Activated CD4-positive, alpha-beta memory T cell treated with anti-CD3 and anti-CD28 coated beads, Interleukin-2, amount 10 ng/mL, durations not matched to agents 7 days and 5 days (primary cell): Measurements from ENCODE around the gene CENPI. TPM values are rescaled to one million over a fixed set of nuclear protein-coding genes. Genes with fewer than 3 reads are reported as not detected.
A peak's percentile ranks its signal among the peaks of the same experiment; 100 is the strongest.
"Not testable (repeated sequence)": the region's sequence is repeated elsewhere in the genome, so short reads cannot be mapped to it uniquely, and the experiment has no call there.

ENCODE experiments used
- CTCF ChIA-PET: fragments of 350-600 bp; sonication (Branson Sonifier 250); formaldehyde crosslinking; loops from one replicate; lab custom pipeline; 2021; ENCODE audit warnings: antibody characterized with exemption, inconsistent platforms; lab: Charles Lee
- POLR2A ChIA-PET: fragments of 350-600 bp; sonication (Branson Sonifier 250); formaldehyde crosslinking; loops from one replicate; lab custom pipeline; 2021; ENCODE audit warnings: antibody characterized with exemption; lab: Charles Lee
- DNase-seq: peaks from one replicate; pipeline ENCODE4 v3.0.0-alpha.2; 2020
- H3K27ac Mint-ChIP-seq: one replicate; pipeline ENCODE4 v1.8.0; 2021; ENCODE audit warnings: mild to moderate bottlenecking, mixed read lengths
- H3K27me3 Mint-ChIP-seq: one replicate; pipeline ENCODE4 v1.8.0; 2021; ENCODE audit warnings: mixed read lengths
- H3K36me3 Mint-ChIP-seq: one replicate; pipeline ENCODE4 v1.8.0; 2021; ENCODE audit warnings: low read depth, mixed read lengths
- H3K4me1 Mint-ChIP-seq: one replicate; pipeline ENCODE4 v1.8.0; 2021; ENCODE audit warnings: mixed read lengths
- H3K4me3 Mint-ChIP-seq: one replicate; pipeline ENCODE4 v1.8.0; 2021; ENCODE audit warnings: mild to moderate bottlenecking, mixed read lengths
- H3K9me3 Mint-ChIP-seq: one replicate; pipeline ENCODE4 v1.8.0; 2021; ENCODE audit warnings: mixed read lengths
- total RNA-seq, 2 experiments: library from RNA; stranded (reverse); gene quantifications; one replicate each; pipeline ENCODE4 v1.2.3, GENCODE V29; 2021

The CENPI gene
- 10 to 100 TPM; 25.0 to 25.9 TPM for total RNA-seq

DNA sequence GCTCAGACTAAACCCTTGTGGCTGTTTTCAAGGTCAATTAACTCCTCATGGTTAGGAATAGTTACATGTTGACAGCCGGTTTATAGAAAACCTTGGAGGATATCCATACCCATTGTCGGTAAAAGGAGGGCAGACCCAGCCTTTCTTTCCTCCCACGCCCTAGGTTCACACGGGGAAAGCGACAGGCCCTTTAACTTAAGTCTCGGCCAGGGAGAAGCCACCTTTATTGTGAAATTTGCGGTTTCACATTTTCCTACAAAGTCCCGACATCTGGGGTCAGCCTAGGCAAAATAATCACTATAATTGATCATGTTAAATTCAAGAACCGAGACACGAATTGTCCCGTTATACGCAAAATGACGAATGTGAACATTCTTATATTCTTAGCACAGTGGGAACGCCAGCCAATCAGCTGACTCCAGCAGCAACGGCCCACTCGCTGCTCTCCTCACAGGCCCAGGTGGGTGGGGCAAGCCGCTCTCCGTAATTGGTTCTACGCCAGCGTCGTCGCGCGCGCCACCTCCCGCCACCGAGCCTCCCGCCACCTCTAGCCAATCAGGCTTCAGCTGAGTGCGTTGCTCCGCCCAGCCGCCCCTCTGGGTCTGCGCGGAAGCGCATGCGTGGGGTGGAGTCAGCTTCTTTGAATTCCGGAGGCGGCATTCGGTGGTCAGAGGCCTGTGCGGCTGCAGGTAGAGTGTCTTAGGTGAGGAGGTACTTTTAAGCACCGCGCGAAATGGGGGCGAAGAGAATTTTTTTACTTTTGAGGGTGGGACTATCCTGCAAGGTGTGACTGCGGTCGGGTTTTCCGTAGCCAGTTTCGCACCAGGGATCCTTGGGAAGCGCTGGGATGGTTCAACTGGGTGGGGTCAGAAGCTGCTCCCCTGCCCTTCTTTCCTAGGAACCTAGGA is at the start of gene CENPI:
TSS of gene CENPI (plus strand) at position 659 of the 908 bp plus-strand sequence. CDS start 2,867 bp downstream, outside the sequence.
- Mint-ChIP-seq H3K27me3 (no peaks in the 10 kb centered on the region), H3K9me3 (no peaks in the 10 kb centered on the region), H3K36me3 (peaks cover 27% of the 10 kb centered on the region), H3K27ac (peak within 1 kb of the TSS; percentile 77), H3K4me3 (peak within 1 kb of the TSS; percentile 93), H3K4me1 (peaks cover 40% of the 10 kb centered on the region)
- ChIA-PET POLR2A (interaction anchor here (0.6 to 1.9 kb wide), 6 partner anchors 14 to 269 kb away, joined by 3 to 12 read pairs (median 3); no protein-coding TSS in a partner anchor), CTCF (interaction anchor here (1.0 to 1.4 kb wide), 2 partner anchors 42 to 48 kb away, joined by 3 to 9 read pairs; no protein-coding TSS in a partner anchor)
- peak; percentile 93 for DNase-seq

DNA sequence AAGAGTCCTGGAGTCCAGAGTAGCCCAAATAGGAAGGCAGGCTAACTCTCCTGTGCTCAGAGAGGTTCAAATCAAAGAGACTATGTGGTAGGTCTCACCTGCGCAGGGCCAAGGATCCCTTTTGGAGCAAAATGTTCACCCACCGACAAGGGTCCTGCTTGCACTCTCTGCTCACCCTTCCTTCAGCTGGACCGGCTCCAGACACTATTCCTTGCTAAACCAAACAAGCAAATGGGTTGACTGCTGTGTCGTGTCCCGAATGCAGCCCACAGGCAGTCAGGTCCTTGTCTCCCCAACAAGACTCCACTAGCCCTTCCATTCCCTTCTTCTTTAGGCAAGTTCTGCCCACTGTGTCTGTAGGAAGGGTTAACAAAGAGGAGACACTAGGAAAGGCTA is 46.9 kb upstream of the CENPI start:
- peaks cover 12% of the 10 kb centered on the region for H3K36me3 Mint-ChIP-seq
- H3K4me3 Mint-ChIP-seq: peak overlapping the region; percentile 75
- H3K9me3 Mint-ChIP-seq: no peaks in the 10 kb centered on the region
- H3K27ac Mint-ChIP-seq: peak overlapping the region; percentile 92
- DNase-seq: no peak
- H3K4me1 Mint-ChIP-seq: peaks cover 20% of the 10 kb centered on the region
- no peaks in the 10 kb centered on the region for H3K27me3 Mint-ChIP-seq
- ChIA-PET CTCF (interaction anchor here (0.7 to 2.3 kb wide), 3 partner anchors 46 to 126 kb away, joined by 3 to 9 read pairs (median 4); partner anchors contain the start of gene CENPI), POLR2A (no interaction called here)

GRCh38 chrX:101051549-101052302 is 46.3 kb upstream of the CENPI start, which contains the start of gene TRMT2B:
TSS of gene TRMT2B (minus strand) at chrX:101052111. CDS start at chrX:101042289, 9,822 bp downstream.
- peak; percentile 84 for DNase-seq
- Mint-ChIP-seq H3K27me3 (no peaks in the 10 kb centered on the region), H3K36me3 (peaks cover 12% of the 10 kb centered on the region), H3K4me1 (peaks cover 24% of the 10 kb centered on the region), H3K9me3 (no peaks in the 10 kb centered on the region), H3K27ac (peak within 1 kb of the TSS; percentile 92), H3K4me3 (peak within 1 kb of the TSS; percentile 75)
- POLR2A ChIA-PET: no interaction called here
- CTCF ChIA-PET: no interaction called here

GRCh38 chrX:101056551-101056950 is 41.5 kb upstream of the CENPI start:
- Mint-ChIP-seq H3K27ac (peak overlapping the region; percentile 72), H3K4me1 (peaks cover 18% of the 10 kb centered on the region)
- H3K9me3 Mint-ChIP-seq, H3K4me3 Mint-ChIP-seq, H3K36me3 Mint-ChIP-seq, POLR2A ChIA-PET, H3K27me3 Mint-ChIP-seq, DNase-seq: not testable (repeated sequence)
- CTCF ChIA-PET: interaction anchor here (0.6 kb wide), 1 partner anchor 872 kb away, joined by 4 read pairs; no protein-coding TSS in a partner anchor

DNA sequence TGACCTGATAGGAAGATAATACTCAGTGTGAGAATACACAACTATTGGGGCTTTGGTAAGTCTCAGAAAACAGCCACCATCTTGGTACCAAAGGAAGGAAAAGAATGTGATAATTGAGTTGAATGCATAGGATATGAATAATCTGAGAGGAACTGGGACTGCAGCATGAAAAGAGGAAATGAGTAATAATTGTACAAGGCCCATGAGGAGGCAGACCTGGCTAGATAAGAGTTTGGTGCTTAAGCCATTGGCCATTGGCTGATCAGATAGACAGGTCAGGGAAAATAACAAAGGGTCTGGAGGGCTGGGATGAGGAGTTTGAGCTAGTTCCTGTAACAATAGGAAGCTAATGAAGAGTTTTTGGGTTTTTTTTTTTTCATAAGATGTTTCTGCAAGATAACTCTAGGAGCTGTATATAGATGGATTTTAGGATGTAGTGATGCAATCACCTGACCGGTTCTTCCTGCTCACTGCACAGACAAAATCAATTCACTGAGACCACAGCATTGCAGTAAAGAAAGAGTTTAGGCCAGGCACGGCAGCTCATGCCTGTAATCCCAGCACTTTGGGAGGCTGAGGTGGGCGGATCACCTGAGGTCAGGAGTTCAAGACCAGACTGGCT is 40.8 kb upstream of the CENPI start:
- H3K4me3 Mint-ChIP-seq: no peak overlapping the region
- POLR2A ChIA-PET: no interaction called here
- H3K9me3 Mint-ChIP-seq: no peaks in the 10 kb centered on the region
- H3K27me3 Mint-ChIP-seq: no peaks in the 10 kb centered on the region
- peak overlapping the region; percentile 72 for H3K27ac Mint-ChIP-seq
- H3K4me1 Mint-ChIP-seq: peaks cover 18% of the 10 kb centered on the region
- CTCF ChIA-PET: interaction anchor here (0.7 kb wide), 1 partner anchor 80 kb away, joined by 3 read pairs; no protein-coding TSS in a partner anchor
- no peak for DNase-seq
- no peaks in the 10 kb centered on the region for H3K36me3 Mint-ChIP-seq

- Mint-ChIP-seq H3K27ac (no peak overlapping the region), H3K4me3 (no peak overlapping the region), H3K36me3 (no peaks in the 10 kb centered on the region), H3K4me1 (peaks cover 8% of the 10 kb centered on the region), H3K9me3 (no peaks in the 10 kb centered on the region), H3K27me3 (no peaks in the 10 kb centered on the region)
- CTCF ChIA-PET: no interaction called here
- POLR2A ChIA-PET: no interaction called here
- DNase-seq: no peak
These were observed 35.8 kb upstream of the CENPI start for GRCh38 chrX:101062176-101062575.

DNA sequence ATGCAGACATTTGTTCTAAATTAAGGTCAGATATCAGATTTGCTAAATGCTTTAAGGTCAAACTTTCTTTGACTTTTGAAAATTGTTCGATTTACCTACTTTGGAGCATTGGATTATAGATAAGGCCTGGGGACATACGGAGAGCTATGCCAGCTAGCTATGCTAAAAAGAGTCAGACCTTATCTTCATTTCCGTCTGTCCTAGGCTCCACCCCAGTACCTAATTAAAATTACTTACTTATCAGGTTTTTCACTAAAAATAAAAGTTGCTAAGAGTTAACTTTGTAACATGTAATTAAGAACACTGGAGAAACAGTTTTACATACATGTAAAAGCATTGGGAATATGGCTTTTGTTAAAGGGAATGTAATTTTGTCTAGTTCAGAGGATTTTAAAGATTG is 26.4 kb upstream of the CENPI start:
- no peak for DNase-seq
- Mint-ChIP-seq H3K4me1 (no peaks in the 10 kb centered on the region), H3K9me3 (no peaks in the 10 kb centered on the region), H3K27me3 (no peaks in the 10 kb centered on the region), H3K4me3 (no peak overlapping the region), H3K36me3 (no peaks in the 10 kb centered on the region), H3K27ac (no peak overlapping the region)
- CTCF ChIA-PET: no interaction called here
- POLR2A ChIA-PET: no interaction called here

- no peak within 1 kb of the TSS for H3K4me3 Mint-ChIP-seq
- H3K36me3 Mint-ChIP-seq: no peaks in the 10 kb centered on the region
- no peak for DNase-seq
- H3K27me3 Mint-ChIP-seq: peaks cover 17% of the 10 kb centered on the region
- POLR2A ChIA-PET: interaction anchor here (1.6 kb wide), 1 partner anchor 19 kb away, joined by 6 read pairs; the partner anchor contains the start of gene CENPI
- CTCF ChIA-PET: no interaction called here
- H3K9me3 Mint-ChIP-seq: no peaks in the 10 kb centered on the region
- H3K4me1 Mint-ChIP-seq: no peaks in the 10 kb centered on the region
- no peak within 1 kb of the TSS for H3K27ac Mint-ChIP-seq
These were observed 19.0 kb upstream of the CENPI start, which contains the start of gene TMEM35A for GRCh38 chrX:101078716-101079598. TSS of gene TMEM35A (plus strand) at chrX:101078879. CDS start at chrX:101079003, 124 bp downstream.

DNA sequence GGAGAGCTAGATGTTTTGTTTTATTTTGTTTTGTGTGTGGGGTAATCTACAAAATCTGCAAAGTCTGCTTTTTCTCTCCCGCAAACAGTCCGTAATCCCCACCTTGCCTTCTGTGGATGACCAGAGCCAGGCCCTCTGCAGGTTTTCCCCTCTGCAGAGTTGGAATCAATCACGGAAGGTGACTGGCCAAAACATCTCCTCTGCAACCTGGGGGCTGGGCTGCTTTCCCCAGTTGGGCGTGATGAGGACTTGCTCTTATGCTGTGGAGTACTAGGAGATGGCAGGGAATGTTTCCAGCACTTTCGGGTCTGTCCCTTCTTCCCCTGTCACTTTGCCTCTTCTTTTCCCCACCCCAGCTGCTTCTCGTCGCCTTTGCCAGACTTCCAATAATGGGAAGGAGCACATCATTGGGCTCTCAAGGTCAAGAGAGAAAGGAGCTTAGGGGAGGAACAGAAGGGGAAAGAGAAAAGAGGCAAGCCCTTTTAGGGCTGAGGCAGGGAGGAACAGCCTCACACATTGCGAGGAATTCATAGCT is 18.2 kb upstream of the CENPI start:
- H3K4me1 Mint-ChIP-seq: no peaks in the 10 kb centered on the region
- ChIA-PET CTCF (no interaction called here), POLR2A (interaction anchor here (1.6 kb wide), 1 partner anchor 18 kb away, joined by 6 read pairs; the partner anchor contains the start of gene CENPI)
- DNase-seq: no peak
- H3K27ac Mint-ChIP-seq: no peak overlapping the region
- no peak overlapping the region for H3K4me3 Mint-ChIP-seq
- peaks cover 17% of the 10 kb centered on the region for H3K27me3 Mint-ChIP-seq
- H3K36me3 Mint-ChIP-seq: no peaks in the 10 kb centered on the region
- H3K9me3 Mint-ChIP-seq: no peaks in the 10 kb centered on the region

DNA sequence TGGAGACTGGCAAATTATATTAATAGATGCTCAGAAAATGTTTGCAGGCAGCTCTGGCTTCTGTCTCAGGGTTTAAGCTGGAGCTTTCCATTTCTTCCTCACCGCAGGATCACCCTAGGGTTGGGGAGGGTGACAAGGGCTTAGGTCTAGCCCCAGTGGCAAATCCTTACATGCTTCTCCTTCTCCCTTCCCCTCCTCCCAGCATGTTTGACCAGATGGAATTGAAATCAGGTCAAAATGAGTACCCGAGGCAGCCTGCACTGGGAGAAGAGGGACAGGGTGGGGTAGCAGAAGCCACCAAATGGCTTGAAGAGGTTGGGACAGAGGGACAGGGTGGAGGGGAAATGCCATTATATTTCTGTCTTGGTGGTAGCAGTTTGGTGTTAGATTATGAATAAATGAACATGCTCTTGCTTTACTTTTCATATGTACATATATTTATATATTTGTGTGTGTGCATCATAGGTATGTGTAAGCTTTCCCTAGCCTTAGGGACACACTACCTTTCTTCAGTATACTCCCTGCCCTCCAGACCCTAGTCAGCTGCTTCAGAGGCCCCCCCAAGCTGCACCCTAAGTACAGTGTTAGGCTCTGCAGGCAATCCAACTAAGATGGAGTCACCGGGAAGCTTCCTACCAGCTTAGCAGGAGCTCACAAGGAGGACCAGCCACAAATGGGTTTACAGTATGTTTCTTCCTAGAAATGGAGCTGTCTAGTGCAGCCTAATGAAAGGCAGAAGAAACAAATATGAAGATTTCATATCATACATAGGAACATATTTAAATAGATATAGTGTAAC is 17.5 kb upstream of the CENPI start:
- no peaks in the 10 kb centered on the region for H3K9me3 Mint-ChIP-seq
- no peak overlapping the region for H3K4me3 Mint-ChIP-seq
- H3K27me3 Mint-ChIP-seq: peaks cover 17% of the 10 kb centered on the region
- CTCF ChIA-PET: no interaction called here
- POLR2A ChIA-PET: interaction anchor here (1.6 kb wide), 1 partner anchor 17 kb away, joined by 6 read pairs; the partner anchor contains the start of gene CENPI
- no peak overlapping the region for H3K27ac Mint-ChIP-seq
- H3K36me3 Mint-ChIP-seq: no peaks in the 10 kb centered on the region
- no peaks in the 10 kb centered on the region for H3K4me1 Mint-ChIP-seq
- DNase-seq: no peak

DNA sequence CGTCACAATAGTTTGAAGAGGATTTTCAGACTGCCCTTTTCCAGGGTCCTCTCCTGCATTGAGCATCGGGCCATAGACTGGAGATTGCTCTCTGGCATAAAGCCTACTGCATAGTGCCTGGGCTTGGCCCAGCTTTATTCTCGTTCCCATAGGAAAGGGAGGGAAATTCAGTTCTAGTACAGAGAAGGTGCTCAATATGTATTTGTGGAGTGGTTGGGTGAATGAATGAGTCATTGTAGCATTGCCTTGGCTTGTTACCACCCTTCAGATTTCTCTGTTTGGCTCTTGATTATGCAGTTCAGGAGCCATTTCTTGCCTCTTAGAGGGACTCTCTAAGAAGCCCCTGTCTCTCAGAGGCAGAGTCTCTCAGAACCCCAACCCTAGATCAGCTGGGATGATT is 16.8 kb upstream of the CENPI start:
- no peak overlapping the region for H3K4me3 Mint-ChIP-seq
- ChIA-PET POLR2A (no interaction called here), CTCF (no interaction called here)
- no peak overlapping the region for H3K27ac Mint-ChIP-seq
- H3K9me3 Mint-ChIP-seq: no peaks in the 10 kb centered on the region
- H3K36me3 Mint-ChIP-seq: no peaks in the 10 kb centered on the region
- H3K4me1 Mint-ChIP-seq: no peaks in the 10 kb centered on the region
- DNase-seq: no peak
- H3K27me3 Mint-ChIP-seq: peaks cover 17% of the 10 kb centered on the region
